ENCODE data around the gene HSD3B2.

HSD3B2 gene

GRCh38 chr1:119422631-119423030 is 7.7 kb downstream of the HSD3B2 start:
- H3K4me1 ChIP-seq: no peaks in the 10 kb centered on the region
- H3K4me2 ChIP-seq (ENCODE audit: low read length): no peak overlapping the region
- no peak overlapping the region for H3K9ac ChIP-seq
- no peaks in the 10 kb centered on the region for H3K9me3 ChIP-seq (ENCODE audit: control insufficient read depth, low read length)
- no peak overlapping the region for H2AFZ ChIP-seq
- H3K4me3 ChIP-seq (ENCODE audit: low read depth, low read length): no peak overlapping the region
- H3K27ac ChIP-seq: no peak overlapping the region
- TF ChIP-seq CTCF (IDR thresholded peaks at IDR 0.05): no peak
- no peaks in the 10 kb centered on the region for H3K27me3 ChIP-seq (ENCODE audit: control insufficient read depth, insufficient read depth, low read length)
- no peaks in the 10 kb centered on the region for H3K36me3 ChIP-seq (ENCODE audit: control insufficient read depth, insufficient read depth, low read length)
- no peaks in the 10 kb centered on the region for H3K79me2 ChIP-seq

- no peak overlapping the region for H3K4me3 ChIP-seq (ENCODE audit: low read depth, low read length)
- no peak overlapping the region for H3K4me2 ChIP-seq (ENCODE audit: low read length)
- H3K9ac ChIP-seq: no peak overlapping the region
- H3K36me3 ChIP-seq (ENCODE audit: control insufficient read depth, insufficient read depth, low read length): no peaks in the 10 kb centered on the region
- H3K79me2 ChIP-seq: no peaks in the 10 kb centered on the region
- no peaks in the 10 kb centered on the region for H3K27me3 ChIP-seq (ENCODE audit: control insufficient read depth, insufficient read depth, low read length)
- H3K27ac ChIP-seq: no peak overlapping the region
- no peak for TF ChIP-seq CTCF (IDR thresholded peaks at IDR 0.05)
- H3K4me1 ChIP-seq: no peaks in the 10 kb centered on the region
- no peak overlapping the region for H2AFZ ChIP-seq
- H3K9me3 ChIP-seq (ENCODE audit: control insufficient read depth, low read length): no peaks in the 10 kb centered on the region
Observed at GRCh38 chr1:119428991-119429390, 14.0 kb downstream of the HSD3B2 start.

GRCh38 chr1:119429687-119430086 is 14.7 kb downstream of the HSD3B2 start:
- Histone ChIP-seq H3K79me2 (no peaks in the 10 kb centered on the region), H3K36me3 (ENCODE audit: control insufficient read depth, insufficient read depth, low read length) (no peaks in the 10 kb centered on the region), H3K4me1 (no peaks in the 10 kb centered on the region), H2AFZ (no peak overlapping the region), H3K4me3 (ENCODE audit: low read depth, low read length) (no peak overlapping the region), H3K9me3 (ENCODE audit: control insufficient read depth, low read length) (no peaks in the 10 kb centered on the region), H3K4me2 (ENCODE audit: low read length) (no peak overlapping the region), H3K9ac (no peak overlapping the region), H3K27ac (no peak overlapping the region), H3K27me3 (ENCODE audit: control insufficient read depth, insufficient read depth, low read length) (no peaks in the 10 kb centered on the region)
- TF ChIP-seq CTCF (IDR thresholded peaks at IDR 0.05): no peak

GRCh38 chr1:119430486-119430885 is 15.5 kb downstream of the HSD3B2 start:
- Histone ChIP-seq H3K79me2 (no peaks in the 10 kb centered on the region), H3K27me3 (ENCODE audit: control insufficient read depth, insufficient read depth, low read length) (no peaks in the 10 kb centered on the region), H2AFZ (no peak overlapping the region), H3K27ac (no peak overlapping the region), H3K4me1 (no peaks in the 10 kb centered on the region), H3K36me3 (ENCODE audit: control insufficient read depth, insufficient read depth, low read length) (no peaks in the 10 kb centered on the region), H3K4me2 (ENCODE audit: low read length) (no peak overlapping the region), H3K9me3 (ENCODE audit: control insufficient read depth, low read length) (no peaks in the 10 kb centered on the region), H3K9ac (no peak overlapping the region), H3K4me3 (ENCODE audit: low read depth, low read length) (no peak overlapping the region)
- no peak for TF ChIP-seq CTCF (IDR thresholded peaks at IDR 0.05)

GRCh38 chr1:119431836-119432235 is 16.9 kb downstream of the HSD3B2 start:
- H3K4me2 ChIP-seq (ENCODE audit: low read length): no peak overlapping the region
- no peak overlapping the region for H3K9ac ChIP-seq
- TF ChIP-seq CTCF (IDR thresholded peaks at IDR 0.05): no peak
- H3K36me3 ChIP-seq (ENCODE audit: control insufficient read depth, insufficient read depth, low read length): no peaks in the 10 kb centered on the region
- H2AFZ ChIP-seq: no peak overlapping the region
- no peak overlapping the region for H3K27ac ChIP-seq
- no peaks in the 10 kb centered on the region for H3K4me1 ChIP-seq
- H3K4me3 ChIP-seq (ENCODE audit: low read depth, low read length): no peak overlapping the region
- no peaks in the 10 kb centered on the region for H3K9me3 ChIP-seq (ENCODE audit: control insufficient read depth, low read length)
- no peaks in the 10 kb centered on the region for H3K27me3 ChIP-seq (ENCODE audit: control insufficient read depth, insufficient read depth, low read length)
- no peaks in the 10 kb centered on the region for H3K79me2 ChIP-seq

Measured in parathyroid adenoma (tissue), 2 donors.